DND-41 (cell line): Measurements from ENCODE around the gene LGALS8.

Source experiments
- ATAC-seq: fragments of 200-7000 bp; cut with Tn5 transposase; 3 replicates; pipeline ENCODE4 v1.9.1; 2021; ENCODE audit warnings: low read depth; ENCODE audit not compliant: insufficient read depth
- DNase-seq: peaks from one replicate; pipeline ENCODE4 v3.0.0-alpha.2; 2020
- H2AFZ ChIP-seq: 2 replicates; pipeline ENCODE4 v1.6.0; 2012; ENCODE audit warnings: low read depth, low read length
- H3K27ac ChIP-seq: 2 replicates; pipeline ENCODE4 v1.5.1; 2012; ENCODE audit warnings: low read length, inconsistent platforms
- H3K27me3 ChIP-seq: fragments of 200-600 bp; sonication (generic); 2 replicates; pipeline ENCODE4 v1.6.0; 2012; ENCODE audit warnings: low read length, mild to moderate bottlenecking, inconsistent platforms; ENCODE audit not compliant: insufficient read depth, poor library complexity
- H3K36me3 ChIP-seq: 2 replicates; pipeline ENCODE4 v1.5.1; 2012; ENCODE audit warnings: low read length, inconsistent platforms; ENCODE audit not compliant: insufficient read depth
- H3K4me1 ChIP-seq: 2 replicates; pipeline ENCODE4 v1.5.1; 2012; ENCODE audit warnings: mild to moderate bottlenecking, low read length; ENCODE audit not compliant: insufficient read depth
- H3K4me2 ChIP-seq: 2 replicates; pipeline ENCODE4 v1.6.0; 2012; ENCODE audit warnings: mild to moderate bottlenecking, moderate library complexity, low read length, inconsistent platforms; ENCODE audit not compliant: insufficient read depth
- H3K4me3 ChIP-seq, 2 experiments: fragments of 200-600 bp in 1 of 2; shearing (Covaris generic) in 1 of 2; 2 replicates each; pipeline ENCODE4 v1.5.1; 2012 to 2016; ENCODE audit warnings: inconsistent platforms in 2 of 2, low read length in 2 of 2, mild to moderate bottlenecking in 2 of 2, low read depth in 1 of 2, moderate library complexity in 1 of 2
- H3K79me2 ChIP-seq: 2 replicates; pipeline ENCODE4 v1.6.0; 2012; ENCODE audit warnings: low read length, inconsistent platforms; ENCODE audit not compliant: insufficient read depth
- H3K9ac ChIP-seq: 2 replicates; pipeline ENCODE4 v1.6.0; 2012; ENCODE audit warnings: low read depth, mild to moderate bottlenecking, inconsistent platforms, low read length, moderate library complexity
- H3K9me3 ChIP-seq: 2 replicates; pipeline ENCODE4 v1.5.1; 2012; ENCODE audit warnings: low read length, moderate library complexity, mild to moderate bottlenecking, inconsistent platforms; ENCODE audit not compliant: insufficient read depth, severe bottlenecking
- H4K20me1 ChIP-seq: 2 replicates; pipeline ENCODE4 v1.6.0; 2012; ENCODE audit warnings: low read length; ENCODE audit not compliant: insufficient read depth
- CTCF ChIP-seq: IDR thresholded peaks from 2 replicates; pipeline ENCODE4 v1.5.1; 2012; ENCODE audit warnings: borderline replicate concordance, low read length, moderate library complexity, mild to moderate bottlenecking; ENCODE audit not compliant: poor library complexity, severe bottlenecking; ENCODE audit errors: extremely low read depth
- EZH2 ChIP-seq: IDR thresholded peaks from 3 replicates; pipeline ENCODE4 v1.6.1; 2012; ENCODE audit warnings: borderline replicate concordance, low read depth, mild to moderate bottlenecking, moderate library complexity, low read length, inconsistent platforms; ENCODE audit not compliant: severe bottlenecking

LGALS8 gene

GRCh38 chr1:236507022-236507700 is 16.6 kb upstream of the LGALS8 start:
- Histone ChIP-seq H3K4me2 (no peak overlapping the region), H3K36me3 (no peaks in the 10 kb centered on the region), H3K27ac (no peak overlapping the region), H3K4me1 (no peaks in the 10 kb centered on the region), H3K79me2 (no peaks in the 10 kb centered on the region), H3K27me3 (no peaks in the 10 kb centered on the region), H4K20me1 (no peaks in the 10 kb centered on the region), H3K9ac (no peak overlapping the region), H2AFZ (no peak overlapping the region), H3K4me3 (no peak overlapping the region), H3K9me3 (no peaks in the 10 kb centered on the region)
- no peak for TF ChIP-seq CTCF
- DNase-seq: no peak
- ATAC-seq: no peak

GRCh38 chr1:236508593-236509027 is 15.2 kb upstream of the LGALS8 start:
- no peaks in the 10 kb centered on the region for H3K9me3 ChIP-seq
- H3K4me1 ChIP-seq: no peaks in the 10 kb centered on the region
- H3K36me3 ChIP-seq: no peaks in the 10 kb centered on the region
- no peak overlapping the region for H3K4me3 ChIP-seq
- H3K79me2 ChIP-seq: no peaks in the 10 kb centered on the region
- TF ChIP-seq EZH2 (no peak), CTCF (no peak)
- H3K9ac ChIP-seq: no peak overlapping the region
- no peaks in the 10 kb centered on the region for H3K27me3 ChIP-seq
- DNase-seq (no peak), ATAC-seq (no peak)
- no peak overlapping the region for H2AFZ ChIP-seq
- no peak overlapping the region for H3K4me2 ChIP-seq
- no peaks in the 10 kb centered on the region for H4K20me1 ChIP-seq
- no peak overlapping the region for H3K27ac ChIP-seq

- H3K4me1 ChIP-seq: no peaks in the 10 kb centered on the region
- H3K4me2 ChIP-seq: no peak overlapping the region
- TF ChIP-seq EZH2: no peak
- no peak for TF ChIP-seq CTCF
- no peaks in the 10 kb centered on the region for H4K20me1 ChIP-seq
- H3K79me2 ChIP-seq: no peaks in the 10 kb centered on the region
- DNase-seq (no peak), ATAC-seq (no peak)
- H3K9ac ChIP-seq: no peak overlapping the region
- no peaks in the 10 kb centered on the region for H3K36me3 ChIP-seq
- no peaks in the 10 kb centered on the region for H3K9me3 ChIP-seq
- no peaks in the 10 kb centered on the region for H3K27me3 ChIP-seq
- H3K4me3 ChIP-seq: no peak overlapping the region
- H3K27ac ChIP-seq: no peak overlapping the region
- no peak overlapping the region for H2AFZ ChIP-seq
Measured at GRCh38 chr1:236509203-236509602, 14.6 kb upstream of the LGALS8 start.
